ENCODE measurements around the gene PRKAR2B. TPM values are rescaled to one million over a fixed set of nuclear protein-coding genes. Genes with fewer than 3 reads are reported as not detected.

Gene PRKAR2B
- total and polyA plus RNA-seq, 2 experiments from 2014 or later = 42.3 to 70.4 TPM

DNA sequence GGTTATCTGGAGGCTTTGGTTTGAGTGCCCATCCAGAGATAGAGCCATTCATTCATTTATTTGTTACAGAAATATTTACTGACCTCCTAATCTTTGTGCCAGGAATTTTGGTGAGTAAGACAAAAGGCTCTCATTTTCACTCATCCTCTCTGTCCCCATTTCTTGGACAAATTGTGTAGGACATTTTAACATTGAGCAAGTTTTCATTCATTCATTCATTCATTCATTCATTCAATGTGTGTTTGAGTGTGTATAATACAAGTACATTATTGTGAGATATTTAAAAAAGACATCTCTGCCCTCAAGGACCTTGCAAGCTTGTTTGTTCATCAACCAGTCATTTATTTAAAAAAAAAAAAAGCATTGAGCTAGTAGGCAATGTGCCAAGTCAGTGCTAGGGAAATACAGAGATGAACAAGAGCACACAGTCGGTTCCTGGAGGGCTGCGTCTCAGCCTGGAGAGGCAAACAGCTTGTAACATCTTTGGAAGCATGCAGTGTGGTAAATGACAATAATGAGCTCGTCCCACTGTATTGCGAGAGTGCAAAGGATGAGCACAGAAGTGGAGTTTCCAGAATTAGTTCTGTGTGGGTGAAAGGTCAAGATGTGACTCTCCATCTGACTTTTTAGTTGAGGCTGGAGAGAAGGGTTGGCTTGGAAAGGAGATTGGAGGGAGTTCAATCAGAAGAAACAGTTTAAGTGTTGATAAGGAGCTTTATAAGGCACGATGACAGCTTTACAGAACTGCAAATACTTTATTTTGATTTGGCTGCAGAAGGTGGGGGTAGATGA, 73.8 kb downstream of the PRKAR2B start:
- H3K27ac ChIP-seq = peak overlapping the region; percentile 86
- H3K4me3 ChIP-seq = no peak overlapping the region
- peaks cover 29% of the 10 kb centered on the region for H3K4me1 ChIP-seq (ENCODE audit: low read depth)
- DNase-seq (ENCODE audit: low read depth in 1 of 2, low spot score in 1 of 2) = peak; percentile 23 to 50
- H3K27me3 ChIP-seq = no peaks in the 10 kb centered on the region
- H3K36me3 ChIP-seq = no peaks in the 10 kb centered on the region
- no peaks in the 10 kb centered on the region for H3K9me3 ChIP-seq (ENCODE audit: low read depth)
- TF ChIP-seq, protein P1, sequence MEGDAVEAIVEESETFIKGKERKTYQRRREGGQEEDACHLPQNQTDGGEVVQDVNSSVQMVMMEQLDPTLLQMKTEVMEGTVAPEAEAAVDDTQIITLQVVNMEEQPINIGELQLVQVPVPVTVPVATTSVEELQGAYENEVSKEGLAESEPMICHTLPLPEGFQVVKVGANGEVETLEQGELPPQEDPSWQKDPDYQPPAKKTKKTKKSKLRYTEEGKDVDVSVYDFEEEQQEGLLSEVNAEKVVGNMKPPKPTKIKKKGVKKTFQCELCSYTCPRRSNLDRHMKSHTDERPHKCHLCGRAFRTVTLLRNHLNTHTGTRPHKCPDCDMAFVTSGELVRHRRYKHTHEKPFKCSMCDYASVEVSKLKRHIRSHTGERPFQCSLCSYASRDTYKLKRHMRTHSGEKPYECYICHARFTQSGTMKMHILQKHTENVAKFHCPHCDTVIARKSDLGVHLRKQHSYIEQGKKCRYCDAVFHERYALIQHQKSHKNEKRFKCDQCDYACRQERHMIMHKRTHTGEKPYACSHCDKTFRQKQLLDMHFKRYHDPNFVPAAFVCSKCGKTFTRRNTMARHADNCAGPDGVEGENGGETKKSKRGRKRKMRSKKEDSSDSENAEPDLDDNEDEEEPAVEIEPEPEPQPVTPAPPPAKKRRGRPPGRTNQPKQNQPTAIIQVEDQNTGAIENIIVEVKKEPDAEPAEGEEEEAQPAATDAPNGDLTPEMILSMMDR (IDR thresholded peaks at IDR 0.05; ENCODE audit: low read depth, low read length) = no peak

DNA sequence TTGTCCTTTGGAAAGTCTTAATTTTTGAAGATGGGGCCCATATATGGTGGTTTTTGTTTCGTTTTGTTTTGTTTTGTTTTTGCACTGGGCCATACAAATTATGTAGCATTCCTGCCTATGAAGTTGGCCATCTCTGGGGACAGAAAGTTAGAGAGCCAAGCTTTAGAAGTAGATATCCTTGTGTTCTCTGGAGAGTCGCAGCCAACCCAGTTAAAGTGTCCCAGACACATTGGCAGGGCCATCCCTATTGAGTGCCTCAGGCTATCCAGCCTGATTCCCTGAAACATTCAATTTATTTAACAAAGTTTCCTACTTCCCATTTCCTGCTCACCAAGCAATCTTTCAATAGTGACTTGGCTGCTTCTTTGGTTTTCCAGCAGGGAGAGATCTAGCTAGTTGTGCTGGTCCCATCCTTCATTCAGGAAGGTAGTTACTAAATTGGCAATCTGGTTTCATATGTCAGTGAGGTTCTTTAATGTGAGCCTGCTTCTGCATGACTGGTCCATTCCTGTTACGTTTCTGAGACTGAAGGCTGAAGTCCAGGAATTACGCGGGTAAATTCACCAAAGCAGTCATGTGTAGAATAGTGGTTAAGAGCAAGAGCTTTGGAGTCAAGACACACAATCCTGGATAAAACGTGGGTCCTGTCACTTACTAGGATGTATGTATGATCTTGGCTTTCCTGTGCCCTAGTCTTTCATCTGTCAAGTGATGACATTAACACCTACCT, 75.0 kb downstream of the PRKAR2B start:
- Histone ChIP-seq H3K9me3 (ENCODE audit: low read depth) (no peaks in the 10 kb centered on the region), H3K4me3 (no peak overlapping the region), H3K27ac (peak overlapping the region; percentile 86), H3K27me3 (no peaks in the 10 kb centered on the region), H3K4me1 (ENCODE audit: low read depth) (peaks cover 29% of the 10 kb centered on the region), H3K36me3 (no peaks in the 10 kb centered on the region)
- TF ChIP-seq, protein P1 (IDR thresholded peaks at IDR 0.05; ENCODE audit: low read depth, low read length) = no peak
- no peak for DNase-seq (ENCODE audit: low read depth in 1 of 2, low spot score in 1 of 2)

DNA sequence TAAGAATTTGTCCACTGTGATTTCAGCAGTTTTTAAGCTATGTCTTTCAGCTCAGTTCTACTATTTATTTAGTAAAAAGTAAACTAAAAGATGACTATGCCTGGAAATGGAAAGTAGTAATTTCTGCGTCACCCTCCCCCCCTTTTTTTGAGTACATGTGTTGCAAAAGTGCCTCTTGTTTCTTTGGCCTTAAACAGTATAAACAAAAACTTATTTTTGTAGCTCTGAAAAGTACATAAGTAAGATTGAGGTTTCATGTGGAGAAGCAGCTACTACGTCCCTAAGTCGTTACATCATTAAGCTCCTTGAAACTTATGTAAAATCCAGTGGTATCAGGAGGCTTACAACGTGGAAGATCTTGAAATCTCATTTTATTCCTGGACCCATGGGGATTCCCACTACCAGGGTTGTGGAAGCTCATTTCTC, 78.0 kb downstream of the PRKAR2B start:
- H3K27ac ChIP-seq = no peak overlapping the region
- H3K4me1 ChIP-seq (ENCODE audit: low read depth) = peaks cover 25% of the 10 kb centered on the region
- TF ChIP-seq, protein P1 (IDR thresholded peaks at IDR 0.05; ENCODE audit: low read depth, low read length) = no peak
- no peaks in the 10 kb centered on the region for H3K27me3 ChIP-seq
- H3K4me3 ChIP-seq = no peak overlapping the region
- no peak for DNase-seq (ENCODE audit: low read depth in 1 of 2, low spot score in 1 of 2)
- H3K36me3 ChIP-seq = no peaks in the 10 kb centered on the region
- H3K9me3 ChIP-seq (ENCODE audit: low read depth) = no peaks in the 10 kb centered on the region

DNA sequence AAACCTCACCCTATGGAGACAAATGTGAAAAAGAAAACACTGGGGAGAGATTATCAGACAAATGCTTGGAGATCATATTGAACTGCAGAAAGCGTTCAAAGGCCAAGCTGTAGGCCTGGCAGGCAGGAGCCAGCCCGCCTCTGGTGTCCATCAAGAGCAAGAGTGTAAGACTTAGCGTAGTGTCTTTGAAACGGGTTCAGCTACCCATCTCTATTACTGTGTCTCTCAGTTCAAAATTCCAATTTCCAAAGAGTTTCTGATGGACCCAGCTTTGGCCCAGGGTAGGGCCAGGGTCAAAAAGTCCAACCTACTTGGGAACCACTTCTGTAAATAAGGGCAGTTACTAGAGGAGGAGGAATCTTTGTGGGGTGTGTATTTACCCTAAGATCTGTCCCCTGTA, 78.9 kb downstream of the PRKAR2B start:
- no peak overlapping the region for H3K4me3 ChIP-seq
- H3K4me1 ChIP-seq (ENCODE audit: low read depth) = peaks cover 16% of the 10 kb centered on the region
- H3K36me3 ChIP-seq = no peaks in the 10 kb centered on the region
- no peaks in the 10 kb centered on the region for H3K9me3 ChIP-seq (ENCODE audit: low read depth)
- H3K27ac ChIP-seq = no peak overlapping the region
- no peak for DNase-seq (ENCODE audit: low read depth in 1 of 2, low spot score in 1 of 2)
- TF ChIP-seq, protein P1 (IDR thresholded peaks at IDR 0.05; ENCODE audit: low read depth, low read length) = no peak
- H3K27me3 ChIP-seq = no peaks in the 10 kb centered on the region

DNA sequence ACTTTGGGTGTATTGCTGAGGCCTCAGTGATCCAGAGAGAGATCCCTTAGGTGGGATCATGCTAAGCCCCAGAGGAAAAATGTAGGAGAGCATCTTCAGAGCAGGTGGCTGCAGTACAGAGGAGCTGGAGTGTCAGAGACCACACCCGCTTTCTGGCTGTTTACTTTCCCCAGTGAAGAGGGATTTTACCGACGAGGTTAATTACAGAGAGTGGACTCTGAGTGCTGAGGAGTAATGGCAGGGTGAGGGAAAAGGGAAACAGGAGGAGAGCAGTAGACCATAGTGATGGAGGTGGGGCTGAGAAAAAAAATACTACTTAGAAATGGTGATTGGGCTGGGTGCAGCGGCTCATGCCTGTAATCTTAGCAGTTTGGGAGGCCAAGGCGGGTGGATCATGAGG, 81.0 kb downstream of the PRKAR2B start:
- Histone ChIP-seq H3K4me3 (no peak overlapping the region), H3K9me3 (ENCODE audit: low read depth) (no peaks in the 10 kb centered on the region), H3K27me3 (no peaks in the 10 kb centered on the region), H3K36me3 (no peaks in the 10 kb centered on the region), H3K4me1 (ENCODE audit: low read depth) (no peaks in the 10 kb centered on the region), H3K27ac (no peak overlapping the region)
- TF ChIP-seq, protein P1 (IDR thresholded peaks at IDR 0.05; ENCODE audit: low read depth, low read length) = no peak
- DNase-seq (ENCODE audit: low read depth in 1 of 2, low spot score in 1 of 2) = no peak
